Progenitor cell of endocrine pancreas (in vitro differentiated cells): ENCODE measurements around the gene DDX10. TPM values are rescaled to one million over a fixed set of nuclear protein-coding genes. Genes with fewer than 3 reads are reported as not detected.

ENCODE experiments used
- DNase-seq: peaks from one replicate; pipeline ENCODE4 v3.0.0; 2021; ENCODE audit warnings: low spot score; ENCODE audit not compliant: unreplicated experiment
- H3K27ac Mint-ChIP-seq: 2 replicates; pipeline ENCODE4 v1.8.0; 2021; ENCODE audit warnings: mild to moderate bottlenecking, moderate library complexity, mixed read lengths
- H3K27me3 Mint-ChIP-seq: 2 replicates; pipeline ENCODE4 v1.8.0; 2021; ENCODE audit warnings: mixed read lengths
- H3K36me3 Mint-ChIP-seq: 2 replicates; pipeline ENCODE4 v1.8.0; 2022; ENCODE audit warnings: mixed read lengths; ENCODE audit not compliant: insufficient read depth
- H3K4me1 Mint-ChIP-seq: 2 replicates; pipeline ENCODE4 v1.8.0; 2021; ENCODE audit warnings: low read depth, mixed read lengths
- H3K4me3 Mint-ChIP-seq: 2 replicates; pipeline ENCODE4 v1.8.0; 2021; ENCODE audit warnings: low read depth, mild to moderate bottlenecking, moderate library complexity, mixed read lengths
- H3K9me3 Mint-ChIP-seq: 2 replicates; pipeline ENCODE4 v1.8.0; 2021; ENCODE audit warnings: low read depth, mixed read lengths
- total RNA-seq: library from RNA; stranded (reverse); gene quantifications from 2 replicates; pipeline ENCODE4 v1.2.1, GENCODE V29; 2021
- TF ChIP-seq, protein P1 (sequence below): fragments of 200-600 bp; sonication (generic); IDR thresholded peaks from one replicate; pipeline ENCODE4 v1.5.0; 2021; ENCODE audit warnings: antibody characterized with exemption, mild to moderate bottlenecking; ENCODE audit not compliant: unreplicated experiment

The DDX10 gene
- total RNA-seq, 1 donor from 2014 or later, result 31.9 TPM

DNA sequence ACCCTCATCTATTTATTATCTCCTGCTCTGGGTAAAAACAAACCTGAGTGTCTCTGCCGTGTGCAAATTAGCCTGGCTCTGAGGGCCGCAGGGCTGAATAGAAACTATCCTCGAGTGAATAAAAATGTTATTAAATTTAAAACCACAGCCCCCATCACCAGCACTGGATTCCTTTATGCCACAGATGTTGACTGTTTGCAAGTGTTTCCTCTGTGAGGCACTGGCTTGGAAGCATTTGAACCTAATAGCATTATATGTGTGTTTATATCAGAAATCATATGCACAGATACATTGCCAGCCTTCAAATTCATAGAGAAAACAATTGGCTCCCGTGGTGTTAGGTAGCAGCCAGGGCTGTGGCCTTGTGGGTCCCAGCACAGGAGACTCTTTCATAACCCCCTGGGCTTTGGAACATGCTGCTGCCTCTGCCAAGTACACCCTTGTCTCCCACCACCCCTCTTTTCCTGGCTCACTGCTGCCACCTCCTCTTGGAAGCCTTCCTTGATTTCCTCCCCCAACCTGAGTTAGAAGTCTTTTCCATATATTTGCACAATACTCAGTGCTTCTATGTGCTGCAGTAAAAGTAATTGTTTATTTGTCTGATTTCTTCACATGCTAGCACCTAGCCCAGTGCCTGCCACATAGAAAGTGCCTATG, 294.4 kb downstream of the DDX10 start:
- Mint-ChIP-seq H3K9me3 (no peaks in the 10 kb centered on the region), H3K36me3 (no peaks in the 10 kb centered on the region), H3K27me3 (peaks cover 3% of the 10 kb centered on the region), H3K4me3 (no peak overlapping the region), H3K27ac (peak overlapping the region; percentile 9), H3K4me1 (no peaks in the 10 kb centered on the region)
- no peak for DNase-seq
- TF ChIP-seq, protein P1, sequence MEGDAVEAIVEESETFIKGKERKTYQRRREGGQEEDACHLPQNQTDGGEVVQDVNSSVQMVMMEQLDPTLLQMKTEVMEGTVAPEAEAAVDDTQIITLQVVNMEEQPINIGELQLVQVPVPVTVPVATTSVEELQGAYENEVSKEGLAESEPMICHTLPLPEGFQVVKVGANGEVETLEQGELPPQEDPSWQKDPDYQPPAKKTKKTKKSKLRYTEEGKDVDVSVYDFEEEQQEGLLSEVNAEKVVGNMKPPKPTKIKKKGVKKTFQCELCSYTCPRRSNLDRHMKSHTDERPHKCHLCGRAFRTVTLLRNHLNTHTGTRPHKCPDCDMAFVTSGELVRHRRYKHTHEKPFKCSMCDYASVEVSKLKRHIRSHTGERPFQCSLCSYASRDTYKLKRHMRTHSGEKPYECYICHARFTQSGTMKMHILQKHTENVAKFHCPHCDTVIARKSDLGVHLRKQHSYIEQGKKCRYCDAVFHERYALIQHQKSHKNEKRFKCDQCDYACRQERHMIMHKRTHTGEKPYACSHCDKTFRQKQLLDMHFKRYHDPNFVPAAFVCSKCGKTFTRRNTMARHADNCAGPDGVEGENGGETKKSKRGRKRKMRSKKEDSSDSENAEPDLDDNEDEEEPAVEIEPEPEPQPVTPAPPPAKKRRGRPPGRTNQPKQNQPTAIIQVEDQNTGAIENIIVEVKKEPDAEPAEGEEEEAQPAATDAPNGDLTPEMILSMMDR, result no peak

DNA sequence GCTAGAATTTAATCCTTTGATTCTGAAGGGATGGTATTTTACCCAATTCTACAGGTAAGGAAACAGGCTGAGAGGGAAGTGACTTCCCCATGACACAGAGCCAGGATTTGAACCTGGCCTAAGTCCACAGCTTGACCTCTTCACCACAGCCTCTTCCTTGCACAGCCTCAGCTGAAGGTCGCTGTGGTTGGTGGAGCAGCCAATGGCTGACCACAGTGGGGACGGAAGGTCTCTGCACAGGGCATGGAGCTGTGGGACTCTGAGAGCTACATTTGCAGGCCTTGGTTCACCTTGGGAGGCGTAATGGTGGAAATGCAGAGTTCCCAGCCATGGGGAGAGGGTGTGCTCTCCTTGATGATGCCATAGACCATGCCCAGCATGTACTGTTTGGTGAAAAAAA, 295.0 kb downstream of the DDX10 start:
- Mint-ChIP-seq H3K36me3 (no peaks in the 10 kb centered on the region), H3K4me3 (no peak overlapping the region), H3K9me3 (no peaks in the 10 kb centered on the region), H3K27ac (no peak overlapping the region), H3K27me3 (peaks cover 3% of the 10 kb centered on the region), H3K4me1 (no peaks in the 10 kb centered on the region)
- no peak for DNase-seq
- TF ChIP-seq, protein P1, result no peak

DNA sequence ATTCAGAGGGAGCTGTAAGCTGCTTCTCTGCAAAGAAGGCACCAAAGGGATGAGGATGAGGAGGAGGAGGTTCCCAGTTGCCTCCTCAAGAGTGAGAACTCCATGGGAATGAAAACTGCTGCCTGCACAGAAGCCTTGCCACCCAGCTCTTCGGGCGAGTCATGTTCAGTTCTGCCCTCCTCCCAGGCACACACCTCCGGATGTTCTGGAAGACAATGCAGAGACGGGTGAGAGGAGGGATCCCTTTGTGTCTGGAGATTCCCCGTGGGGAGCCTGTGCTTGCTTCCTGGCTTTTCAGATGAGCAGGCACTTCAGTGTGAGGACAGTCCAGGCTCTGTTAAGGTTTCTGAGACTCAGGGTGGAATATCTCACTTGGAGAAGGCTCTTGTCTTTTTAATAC, 295.6 kb downstream of the DDX10 start:
- Mint-ChIP-seq H3K27ac (no peak overlapping the region), H3K9me3 (no peaks in the 10 kb centered on the region), H3K4me3 (no peak overlapping the region), H3K4me1 (no peaks in the 10 kb centered on the region), H3K36me3 (no peaks in the 10 kb centered on the region), H3K27me3 (peaks cover 3% of the 10 kb centered on the region)
- TF ChIP-seq, protein P1, result no peak
- no peak for DNase-seq

DNA sequence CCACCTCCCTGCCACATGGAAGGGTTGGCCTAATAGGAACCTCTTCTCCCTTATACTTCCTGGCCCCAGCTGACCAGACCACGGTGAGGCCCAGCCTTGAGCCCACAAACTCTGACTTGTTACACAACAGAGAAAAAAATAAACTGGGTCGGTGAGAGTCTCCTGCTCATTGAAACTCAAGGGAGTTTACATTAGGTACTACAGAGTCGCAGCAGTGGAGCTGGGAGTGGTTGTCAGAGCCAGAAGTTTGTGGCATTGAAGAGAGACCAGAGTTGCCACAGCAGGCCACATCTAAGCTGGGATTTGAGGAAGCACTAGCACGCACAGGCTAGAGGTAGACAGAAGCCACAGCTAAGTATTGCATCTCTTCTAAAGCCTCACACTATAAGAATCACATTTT, 296.2 kb downstream of the DDX10 start:
- H3K36me3 Mint-ChIP-seq, result no peaks in the 10 kb centered on the region
- H3K4me3 Mint-ChIP-seq, result no peak overlapping the region
- no peaks in the 10 kb centered on the region for H3K4me1 Mint-ChIP-seq
- no peaks in the 10 kb centered on the region for H3K9me3 Mint-ChIP-seq
- TF ChIP-seq, protein P1, result no peak
- H3K27me3 Mint-ChIP-seq, result peaks cover 7% of the 10 kb centered on the region
- no peak overlapping the region for H3K27ac Mint-ChIP-seq
- no peak for DNase-seq

DNA sequence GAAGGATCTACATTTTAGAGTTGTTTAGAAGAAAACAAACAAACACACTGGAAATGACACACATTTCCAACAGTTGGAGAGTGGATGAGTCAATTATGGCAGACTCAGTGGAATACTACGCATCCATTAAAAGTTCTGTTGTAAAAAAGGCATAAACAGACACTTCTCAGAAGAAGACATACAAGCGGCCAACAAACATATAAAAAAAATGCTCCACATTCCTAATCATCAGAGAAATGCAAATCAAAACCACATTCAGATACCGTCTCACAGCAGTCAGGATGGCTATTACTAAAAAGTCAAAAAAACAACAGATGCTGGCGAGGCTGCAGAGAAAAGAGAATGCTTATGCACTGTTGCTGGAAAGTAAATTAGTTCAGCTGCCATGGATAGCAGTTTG, 298.2 kb downstream of the DDX10 start:
- Mint-ChIP-seq H3K9me3 (no peaks in the 10 kb centered on the region), H3K27me3 (peaks cover 16% of the 10 kb centered on the region), H3K27ac (no peak overlapping the region), H3K4me1 (no peaks in the 10 kb centered on the region), H3K36me3 (no peaks in the 10 kb centered on the region), H3K4me3 (no peak overlapping the region)
- TF ChIP-seq, protein P1, result no peak
- DNase-seq, result no peak
